SK-N-SH (cell line): ENCODE data around the gene ZNF783. TPM values are rescaled to one million over a fixed set of nuclear protein-coding genes. Genes with fewer than 3 reads are reported as not detected.

Source experiments
- CTCF ChIA-PET: fragments of 300-600, 350-600 bp; formaldehyde crosslinking; extraction: SDS; loops from one replicate; lab custom pipeline; 2021; lab: Yijun Ruan, JAX
- POLR2A ChIA-PET: fragments of 350-600 bp; sonication (Branson Sonifier 250); formaldehyde crosslinking; extraction: SDS; loops from one replicate; lab custom pipeline; 2020; ENCODE audit warnings: antibody characterized with exemption, inconsistent platforms; lab: Yijun Ruan, JAX
- DNase-seq: peaks from one replicate; pipeline ENCODE4 v3.0.0; 2012
- H2AFZ ChIP-seq: fragments of 200-600 bp; sonication (generic); 2 replicates; pipeline ENCODE4 v1.8.1; 2016; ENCODE audit warnings: antibody characterized with exemption, mild to moderate bottlenecking, low read depth
- H3F3A ChIP-seq: fragments of 200-600 bp; sonication (generic); replicated peaks from 2 replicates; pipeline ENCODE3; 2016; ENCODE audit warnings: antibody characterized with exemption, mild to moderate bottlenecking; ENCODE audit not compliant: insufficient read depth
- H3K27ac ChIP-seq, 2 experiments: fragments of 200-500 bp in 1 of 2; fragments of 200-600 bp in 1 of 2; sonication (Bioruptor generic) in 1 of 2; sonication (generic), shearing (Covaris generic) in 1 of 2; 2 replicates each; pipeline versions ENCODE4 v1.5.1 to v1.6.1; 2014 to 2016; ENCODE audit warnings: low read depth in 2 of 2, inconsistent platforms in 1 of 2, low read length in 1 of 2, mild to moderate bottlenecking in 1 of 2, mixed read lengths in 1 of 2
- H3K27me3 ChIP-seq: fragments of 200-600 bp; sonication (generic), shearing (Covaris generic); 2 replicates; pipeline ENCODE4 v1.6.1; 2016; ENCODE audit warnings: mixed run types; ENCODE audit not compliant: insufficient read depth
- H3K36me3 ChIP-seq, 2 experiments: fragments of 200-500 bp in 1 of 2; fragments of 200-600 bp in 1 of 2; sonication (Bioruptor generic) in 1 of 2; sonication (generic) in 1 of 2; replicated peaks in 1 of 2; 2 replicates each; pipeline versions ENCODE3 to v1.5.1; 2014 to 2016; ENCODE audit warnings: low read length in 1 of 2, mild to moderate bottlenecking in 1 of 2; ENCODE audit not compliant: insufficient read depth in 2 of 2, control insufficient read depth in 1 of 2
- H3K4me1 ChIP-seq, 2 experiments: fragments of 200-500 bp in 1 of 2; fragments of 200-600 bp in 1 of 2; sonication (Bioruptor generic) in 1 of 2; sonication (generic), shearing (Covaris generic) in 1 of 2; 2 replicates each; pipeline versions ENCODE4 v1.5.1 to v1.6.1; 2014 to 2016; ENCODE audit warnings: low read depth in 1 of 2, low read length in 1 of 2, mixed run types in 1 of 2; ENCODE audit not compliant: insufficient read depth in 2 of 2, control insufficient read depth in 1 of 2
- H3K4me2 ChIP-seq: fragments of 200-600 bp; sonication (generic), shearing (Covaris generic); 2 replicates; pipeline ENCODE4 v1.6.1; 2017; ENCODE audit warnings: mixed run types
- H3K4me3 ChIP-seq, 2 experiments: fragments of 200-500 bp in 1 of 2; fragments of 200-600 bp in 1 of 2; sonication (Bioruptor generic) in 1 of 2; sonication (generic), shearing (Covaris generic) in 1 of 2; 2 replicates each; pipeline versions ENCODE4 v1.5.1 to v1.8.1; 2014 to 2016; ENCODE audit warnings: low read depth in 2 of 2, inconsistent platforms in 1 of 2, low read length in 1 of 2, mild to moderate bottlenecking in 1 of 2, mixed read lengths in 1 of 2, moderate library complexity in 1 of 2
- H3K79me2 ChIP-seq: fragments of 200-600 bp; sonication (generic); 2 replicates; pipeline ENCODE4 v1.8.1; 2017; ENCODE audit warnings: mild to moderate bottlenecking; ENCODE audit not compliant: insufficient read depth
- H3K9ac ChIP-seq: fragments of 200-600 bp; sonication (generic); 2 replicates; pipeline ENCODE4 v1.6.1; 2017; ENCODE audit warnings: mixed run types
- H3K9me2 ChIP-seq: fragments of 200-600 bp; sonication (generic); 2 replicates; pipeline ENCODE4 v1.6.1; 2017; ENCODE audit warnings: mixed run types
- H3K9me3 ChIP-seq: fragments of 200-600 bp; sonication (generic); 2 replicates; pipeline ENCODE4 v1.6.1; 2017; ENCODE audit warnings: mixed run types, mild to moderate bottlenecking, moderate library complexity
- H4K20me1 ChIP-seq: fragments of 200-600 bp; sonication (generic); 2 replicates; pipeline ENCODE4 v1.6.1; 2017; ENCODE audit warnings: mild to moderate bottlenecking, mixed run types; ENCODE audit not compliant: insufficient read depth
- CHD2 ChIP-seq: fragments of 150-350 bp; IDR thresholded peaks from 2 replicates; pipeline ENCODE4 v1.6.1; 2018; ENCODE audit warnings: low read length; ENCODE audit not compliant: partially characterized antibody
- ELF1 ChIP-seq: IDR thresholded peaks from 2 replicates; pipeline ENCODE4 v1.4.0; 2012
- EP300 ChIP-seq, 2 experiments: IDR thresholded peaks; 2 replicates each; pipeline versions ENCODE4 v1.4.0 to v1.6.1; 2012; ENCODE audit warnings: borderline replicate concordance in 1 of 2, low read depth in 1 of 2, low read length in 1 of 2
- FOSL2 ChIP-seq: IDR thresholded peaks from 2 replicates; pipeline ENCODE4 v1.4.0; 2012; ENCODE audit warnings: low read depth, mild to moderate bottlenecking, moderate library complexity, borderline replicate concordance
- FOXM1 ChIP-seq: IDR thresholded peaks from 2 replicates; pipeline ENCODE4 v1.4.0; 2012; ENCODE audit warnings: low read depth, mild to moderate bottlenecking
- GABPA ChIP-seq: IDR thresholded peaks from 2 replicates; pipeline ENCODE4 v1.4.0; 2012; ENCODE audit warnings: low read depth, mild to moderate bottlenecking
- MEF2A ChIP-seq: IDR thresholded peaks from 2 replicates; pipeline ENCODE4 v1.4.0; 2012; ENCODE audit warnings: low read depth, borderline replicate concordance
- NFIC ChIP-seq: IDR thresholded peaks from 2 replicates; pipeline ENCODE4 v1.4.0; 2012; ENCODE audit warnings: borderline replicate concordance
- NRF1 ChIP-seq: IDR thresholded peaks from 2 replicates; pipeline ENCODE4 v1.6.1; 2012; ENCODE audit warnings: low read depth, mild to moderate bottlenecking, low read length
- POLR2AphosphoS5 ChIP-seq: IDR thresholded peaks from 2 replicates; pipeline ENCODE4 v1.6.1; 2012; ENCODE audit warnings: low read depth, low read length
- RFX5 ChIP-seq: IDR thresholded peaks from 2 replicates; pipeline ENCODE4 v1.6.1; 2012; ENCODE audit warnings: mild to moderate bottlenecking, improper control_type of control experiment, low read length
- TEAD4 ChIP-seq: IDR thresholded peaks from 2 replicates; pipeline ENCODE4 v1.4.0; 2012; ENCODE audit warnings: mild to moderate bottlenecking, borderline replicate concordance; ENCODE audit not compliant: insufficient read depth
- WGBS: methylation state at CpG from one replicate; pipeline ENCODE4 v1.1.6; 2017; ENCODE audit warnings: low lambda C conversion rate; 5-methylcytosine and 5-hydroxymethylcytosine counted together
- polyA plus RNA-seq, 3 experiments: library from polyadenylated mRNA; depleted of rRNA; stranded (reverse); fragments of >200 nt; gene quantifications; 2 replicates each; pipeline ENCODE4 v1.2.3, GENCODE V29; 2012
- TF ChIP-seq, protein P1 (sequence below): IDR thresholded peaks from 2 replicates; pipeline ENCODE4 v1.4.0; 2012; ENCODE audit warnings: low read depth
- TF ChIP-seq, protein P2 (sequence below): fragments of 150-350 bp; IDR thresholded peaks from 2 replicates; pipeline ENCODE4 v1.6.1; 2017; ENCODE audit warnings: antibody characterized with exemption, low read length, low read depth, borderline replicate concordance
- TF ChIP-seq, protein P3 (sequence below): IDR thresholded peaks from 2 replicates; pipeline ENCODE4 v1.4.0; 2012; ENCODE audit warnings: low read depth, borderline replicate concordance
- TF ChIP-seq, protein P4 (sequence below): IDR thresholded peaks from 2 replicates; pipeline ENCODE4 v1.4.0; 2012; ENCODE audit warnings: low read depth, borderline replicate concordance

Gene ZNF783
- polyA plus RNA-seq, 1 of the 3 experiments (the other 2 are of a cell fraction): 12.5 TPM

DNA sequence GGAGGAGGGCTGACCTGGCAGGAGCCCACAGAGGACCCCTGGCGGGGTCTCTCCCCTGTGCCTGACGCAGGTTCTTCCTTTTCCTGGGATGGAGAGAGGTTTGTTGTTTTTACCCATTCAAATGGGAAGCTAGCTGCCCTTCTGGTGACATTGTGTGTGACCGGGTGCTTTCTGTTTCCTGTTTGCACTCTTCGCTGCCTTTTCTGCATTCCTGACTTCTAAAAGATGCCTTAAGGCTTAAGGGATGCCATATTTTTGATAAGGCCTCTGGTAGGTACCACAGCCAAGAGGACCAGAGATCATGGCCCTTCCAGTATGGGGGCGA lies 20.3 kb downstream of the ZNF783 start:
- H3F3A ChIP-seq: no peaks in the 10 kb centered on the region
- no peak overlapping the region for H3K9ac ChIP-seq
- no peak overlapping the region for H2AFZ ChIP-seq
- no peaks in the 10 kb centered on the region for H3K9me2 ChIP-seq
- H3K9me3 ChIP-seq: no peaks in the 10 kb centered on the region
- TF ChIP-seq FOXM1 (no peak), RFX5 (no peak), TEAD4 (no peak)
- no peaks in the 10 kb centered on the region for H3K27me3 ChIP-seq
- POLR2A ChIA-PET: no interaction called here
- no peaks in the 10 kb centered on the region for H3K79me2 ChIP-seq
- H3K4me1 ChIP-seq: peaks cover 0 to 14% of the 10 kb centered on the region in 2 experiments; a peak in 1 of 4 replicates
- H3K4me3 ChIP-seq: no peak overlapping the region
- no peaks in the 10 kb centered on the region for H4K20me1 ChIP-seq
- peaks cover 7 to 21% of the 10 kb centered on the region in 2 experiments for H3K36me3 ChIP-seq
- CTCF ChIA-PET: no interaction called here
- DNase-seq: no peak
- H3K4me2 ChIP-seq: no peak overlapping the region
- H3K27ac ChIP-seq: no peak overlapping the region
- WGBS: 97% methylated on average over 5 of the region's 5 CpGs

DNA sequence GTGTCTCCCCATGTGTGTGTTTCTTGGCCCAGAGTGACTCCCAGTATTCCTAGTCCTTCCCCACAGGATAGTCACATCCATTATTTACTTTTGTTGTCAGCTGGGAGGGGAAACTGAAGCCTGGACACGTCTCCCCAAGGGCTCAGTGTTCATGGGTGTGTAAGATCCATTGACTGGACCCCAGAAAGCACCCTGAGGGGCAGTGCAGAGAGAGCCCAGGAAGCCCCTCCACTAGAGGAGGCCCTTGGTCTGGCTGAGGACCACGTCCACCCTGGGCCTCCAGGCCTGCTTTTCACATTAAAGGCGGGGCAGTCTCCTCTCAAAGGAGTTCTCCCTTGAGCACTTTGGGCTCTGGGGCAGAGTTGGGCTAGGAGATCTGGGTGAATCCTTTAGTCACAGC lies 21.3 kb downstream of the ZNF783 start:
- no peak for DNase-seq
- Histone ChIP-seq H3K9ac (no peak overlapping the region), H4K20me1 (no peaks in the 10 kb centered on the region), H3K27me3 (no peaks in the 10 kb centered on the region), H3F3A (no peaks in the 10 kb centered on the region), H3K9me2 (no peaks in the 10 kb centered on the region), H3K27ac (no peak overlapping the region), H3K4me2 (no peak overlapping the region), H3K36me3 (peaks cover 0 to 18% of the 10 kb centered on the region in 2 experiments), H3K9me3 (no peaks in the 10 kb centered on the region), H3K4me3 (no peak overlapping the region), H3K4me1 (peaks cover 0 to 14% of the 10 kb centered on the region in 2 experiments; a peak in 1 of 4 replicates), H3K79me2 (no peaks in the 10 kb centered on the region), H2AFZ (no peak overlapping the region)
- ChIA-PET CTCF (interaction anchor here (2.5 kb wide), 1 partner anchor 22 kb away, joined by 20 read pairs; the partner anchor contains the start of gene ZNF783), POLR2A (no interaction called here)
- 73% methylated on average over 2 of the region's 3 CpGs for WGBS
- no peak for TF ChIP-seq TEAD4
- TF ChIP-seq EP300 (IDR thresholded peaks at IDR 0.05; ENCODE audit: borderline replicate concordance in 1 of 2, low read depth in 1 of 2, low read length in 1 of 2): no peak
- TF ChIP-seq, protein P1, sequence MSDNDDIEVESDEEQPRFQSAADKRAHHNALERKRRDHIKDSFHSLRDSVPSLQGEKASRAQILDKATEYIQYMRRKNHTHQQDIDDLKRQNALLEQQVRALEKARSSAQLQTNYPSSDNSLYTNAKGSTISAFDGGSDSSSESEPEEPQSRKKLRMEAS: no peak
- no peak for TF ChIP-seq CHD2
- TF ChIP-seq, protein P2, sequence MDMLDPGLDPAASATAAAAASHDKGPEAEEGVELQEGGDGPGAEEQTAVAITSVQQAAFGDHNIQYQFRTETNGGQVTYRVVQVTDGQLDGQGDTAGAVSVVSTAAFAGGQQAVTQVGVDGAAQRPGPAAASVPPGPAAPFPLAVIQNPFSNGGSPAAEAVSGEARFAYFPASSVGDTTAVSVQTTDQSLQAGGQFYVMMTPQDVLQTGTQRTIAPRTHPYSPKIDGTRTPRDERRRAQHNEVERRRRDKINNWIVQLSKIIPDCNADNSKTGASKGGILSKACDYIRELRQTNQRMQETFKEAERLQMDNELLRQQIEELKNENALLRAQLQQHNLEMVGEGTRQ: no peak
- TF ChIP-seq, protein P3, sequence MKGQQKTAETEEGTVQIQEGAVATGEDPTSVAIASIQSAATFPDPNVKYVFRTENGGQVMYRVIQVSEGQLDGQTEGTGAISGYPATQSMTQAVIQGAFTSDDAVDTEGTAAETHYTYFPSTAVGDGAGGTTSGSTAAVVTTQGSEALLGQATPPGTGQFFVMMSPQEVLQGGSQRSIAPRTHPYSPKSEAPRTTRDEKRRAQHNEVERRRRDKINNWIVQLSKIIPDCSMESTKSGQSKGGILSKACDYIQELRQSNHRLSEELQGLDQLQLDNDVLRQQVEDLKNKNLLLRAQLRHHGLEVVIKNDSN: no peak
- TF ChIP-seq NRF1: no peak
- TF ChIP-seq, protein P4, sequence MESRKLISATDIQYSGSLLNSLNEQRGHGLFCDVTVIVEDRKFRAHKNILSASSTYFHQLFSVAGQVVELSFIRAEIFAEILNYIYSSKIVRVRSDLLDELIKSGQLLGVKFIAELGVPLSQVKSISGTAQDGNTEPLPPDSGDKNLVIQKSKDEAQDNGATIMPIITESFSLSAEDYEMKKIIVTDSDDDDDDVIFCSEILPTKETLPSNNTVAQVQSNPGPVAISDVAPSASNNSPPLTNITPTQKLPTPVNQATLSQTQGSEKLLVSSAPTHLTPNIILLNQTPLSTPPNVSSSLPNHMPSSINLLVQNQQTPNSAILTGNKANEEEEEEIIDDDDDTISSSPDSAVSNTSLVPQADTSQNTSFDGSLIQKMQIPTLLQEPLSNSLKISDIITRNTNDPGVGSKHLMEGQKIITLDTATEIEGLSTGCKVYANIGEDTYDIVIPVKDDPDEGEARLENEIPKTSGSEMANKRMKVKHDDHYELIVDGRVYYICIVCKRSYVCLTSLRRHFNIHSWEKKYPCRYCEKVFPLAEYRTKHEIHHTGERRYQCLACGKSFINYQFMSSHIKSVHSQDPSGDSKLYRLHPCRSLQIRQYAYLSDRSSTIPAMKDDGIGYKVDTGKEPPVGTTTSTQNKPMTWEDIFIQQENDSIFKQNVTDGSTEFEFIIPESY: no peak
- no peak for TF ChIP-seq ELF1
- no peak for TF ChIP-seq FOSL2
- no peak for TF ChIP-seq NFIC
- TF ChIP-seq POLR2AphosphoS5: no peak
- TF ChIP-seq GABPA: no peak
- TF ChIP-seq MEF2A: no peak
